ENCODE results near the gene DNAH17. TPM values are rescaled to one million over a fixed set of nuclear protein-coding genes. Genes with fewer than 3 reads are reported as not detected.

Gene DNAH17
- total RNA-seq, 1 donor from 2014 or later: not detected

GRCh38 chr17:78550464-78550863 is 26.7 kb downstream of the DNAH17 start:
- Histone ChIP-seq H3K36me3 (no peaks in the 10 kb centered on the region), H3K27me3 (ENCODE audit: low read depth) (no peaks in the 10 kb centered on the region), H3K4me3 (no peak overlapping the region), H3K9me3 (replicated peaks) (peaks cover 27% of the 10 kb centered on the region), H3K27ac (replicated peaks) (no peak overlapping the region), H3K4me1 (no peaks in the 10 kb centered on the region)
- DNase-seq: no peak
- TF ChIP-seq, protein P1, sequence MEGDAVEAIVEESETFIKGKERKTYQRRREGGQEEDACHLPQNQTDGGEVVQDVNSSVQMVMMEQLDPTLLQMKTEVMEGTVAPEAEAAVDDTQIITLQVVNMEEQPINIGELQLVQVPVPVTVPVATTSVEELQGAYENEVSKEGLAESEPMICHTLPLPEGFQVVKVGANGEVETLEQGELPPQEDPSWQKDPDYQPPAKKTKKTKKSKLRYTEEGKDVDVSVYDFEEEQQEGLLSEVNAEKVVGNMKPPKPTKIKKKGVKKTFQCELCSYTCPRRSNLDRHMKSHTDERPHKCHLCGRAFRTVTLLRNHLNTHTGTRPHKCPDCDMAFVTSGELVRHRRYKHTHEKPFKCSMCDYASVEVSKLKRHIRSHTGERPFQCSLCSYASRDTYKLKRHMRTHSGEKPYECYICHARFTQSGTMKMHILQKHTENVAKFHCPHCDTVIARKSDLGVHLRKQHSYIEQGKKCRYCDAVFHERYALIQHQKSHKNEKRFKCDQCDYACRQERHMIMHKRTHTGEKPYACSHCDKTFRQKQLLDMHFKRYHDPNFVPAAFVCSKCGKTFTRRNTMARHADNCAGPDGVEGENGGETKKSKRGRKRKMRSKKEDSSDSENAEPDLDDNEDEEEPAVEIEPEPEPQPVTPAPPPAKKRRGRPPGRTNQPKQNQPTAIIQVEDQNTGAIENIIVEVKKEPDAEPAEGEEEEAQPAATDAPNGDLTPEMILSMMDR (IDR thresholded peaks at IDR 0.05; ENCODE audit: borderline replicate concordance): no peak
- intact Hi-C loops (cut with micrococcal nuclease): no loop called here

DNA sequence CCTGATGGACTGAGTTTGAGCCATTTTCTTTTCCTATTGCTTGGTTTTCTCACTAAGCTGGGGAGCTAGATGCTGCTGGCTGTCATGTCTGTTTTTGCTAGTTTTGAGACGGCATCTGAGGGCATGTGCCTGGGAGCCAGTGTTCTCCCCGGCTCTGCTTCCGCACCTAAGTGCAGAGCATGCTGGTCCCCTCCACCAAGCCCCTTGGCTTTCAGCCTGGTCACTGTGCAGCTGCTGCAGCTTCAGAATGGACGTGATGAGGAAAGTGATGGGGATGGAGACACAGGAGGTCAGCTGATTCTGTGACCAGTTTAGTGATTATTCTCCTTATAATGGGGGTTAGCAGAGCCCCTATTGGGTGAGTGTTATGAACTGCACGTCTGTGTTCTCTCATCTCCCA is 28.5 kb downstream of the DNAH17 start:
- no peak for DNase-seq
- Histone ChIP-seq H3K4me3 (no peak overlapping the region), H3K9me3 (replicated peaks) (peaks cover 27% of the 10 kb centered on the region), H3K4me1 (no peaks in the 10 kb centered on the region), H3K27ac (replicated peaks) (no peak overlapping the region), H3K27me3 (ENCODE audit: low read depth) (no peaks in the 10 kb centered on the region), H3K36me3 (no peaks in the 10 kb centered on the region)
- intact Hi-C loops (cut with micrococcal nuclease): no loop called here
- TF ChIP-seq, protein P1 (IDR thresholded peaks at IDR 0.05; ENCODE audit: borderline replicate concordance): no peak

DNA sequence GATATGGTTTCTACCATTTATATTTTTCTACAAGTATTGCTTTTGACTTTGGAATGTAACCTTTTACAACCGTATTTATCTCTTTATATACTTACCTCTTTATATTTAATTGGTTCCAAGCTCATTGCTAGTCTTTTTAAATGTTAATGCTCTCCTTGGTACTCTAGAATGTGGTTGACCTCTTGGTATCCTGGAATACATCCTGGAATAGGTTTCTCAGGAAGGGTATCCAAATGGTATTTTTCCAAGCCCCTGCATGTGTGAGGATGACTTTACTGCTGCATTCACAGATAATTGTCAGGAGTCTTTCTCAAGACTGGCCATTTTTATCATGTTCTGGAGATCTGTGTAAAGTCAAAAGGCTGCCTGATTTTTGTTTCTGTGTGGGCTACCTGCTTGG is 30.2 kb downstream of the DNAH17 start:
- intact Hi-C loops (cut with micrococcal nuclease): no loop called here
- no peaks in the 10 kb centered on the region for H3K4me1 ChIP-seq
- TF ChIP-seq, protein P1 (IDR thresholded peaks at IDR 0.05; ENCODE audit: borderline replicate concordance): no peak

DNA sequence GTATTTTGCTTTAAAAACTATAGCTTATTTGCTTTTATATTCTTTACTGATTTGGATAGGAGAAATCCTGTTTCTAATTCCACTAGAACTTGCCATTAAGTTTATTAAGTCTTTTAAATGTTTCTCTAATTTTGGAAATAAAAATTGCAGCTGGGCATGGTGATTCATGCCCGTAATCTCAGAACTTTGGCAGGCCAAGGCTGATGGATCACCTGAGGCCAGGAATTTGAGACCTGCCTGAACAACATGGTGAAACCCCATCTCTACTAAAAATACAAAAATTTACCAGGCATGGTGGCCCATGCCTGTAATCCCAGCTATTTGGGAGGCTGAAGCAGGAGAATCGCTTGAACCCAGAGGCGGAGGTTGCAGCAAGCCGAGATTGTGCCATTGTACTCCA is 30.7 kb downstream of the DNAH17 start:
- no peak for DNase-seq
- Histone ChIP-seq H3K27ac (replicated peaks) (no peak overlapping the region), H3K4me1 (no peaks in the 10 kb centered on the region), H3K4me3 (no peak overlapping the region), H3K27me3 (ENCODE audit: low read depth) (no peaks in the 10 kb centered on the region), H3K9me3 (replicated peaks) (peaks cover 27% of the 10 kb centered on the region), H3K36me3 (no peaks in the 10 kb centered on the region)
- intact Hi-C loops (cut with micrococcal nuclease): no loop called here
- TF ChIP-seq, protein P1 (IDR thresholded peaks at IDR 0.05; ENCODE audit: borderline replicate concordance): no peak

More for the DNA sequence above, 30.2 kb downstream of the DNAH17 start:
- no peak overlapping the region for H3K27ac ChIP-seq (replicated peaks)
- no peak for DNase-seq
- H3K36me3 ChIP-seq: no peaks in the 10 kb centered on the region
- H3K4me3 ChIP-seq: no peak overlapping the region
- no peaks in the 10 kb centered on the region for H3K27me3 ChIP-seq (ENCODE audit: low read depth)
- peaks cover 27% of the 10 kb centered on the region for H3K9me3 ChIP-seq (replicated peaks)

DNA sequence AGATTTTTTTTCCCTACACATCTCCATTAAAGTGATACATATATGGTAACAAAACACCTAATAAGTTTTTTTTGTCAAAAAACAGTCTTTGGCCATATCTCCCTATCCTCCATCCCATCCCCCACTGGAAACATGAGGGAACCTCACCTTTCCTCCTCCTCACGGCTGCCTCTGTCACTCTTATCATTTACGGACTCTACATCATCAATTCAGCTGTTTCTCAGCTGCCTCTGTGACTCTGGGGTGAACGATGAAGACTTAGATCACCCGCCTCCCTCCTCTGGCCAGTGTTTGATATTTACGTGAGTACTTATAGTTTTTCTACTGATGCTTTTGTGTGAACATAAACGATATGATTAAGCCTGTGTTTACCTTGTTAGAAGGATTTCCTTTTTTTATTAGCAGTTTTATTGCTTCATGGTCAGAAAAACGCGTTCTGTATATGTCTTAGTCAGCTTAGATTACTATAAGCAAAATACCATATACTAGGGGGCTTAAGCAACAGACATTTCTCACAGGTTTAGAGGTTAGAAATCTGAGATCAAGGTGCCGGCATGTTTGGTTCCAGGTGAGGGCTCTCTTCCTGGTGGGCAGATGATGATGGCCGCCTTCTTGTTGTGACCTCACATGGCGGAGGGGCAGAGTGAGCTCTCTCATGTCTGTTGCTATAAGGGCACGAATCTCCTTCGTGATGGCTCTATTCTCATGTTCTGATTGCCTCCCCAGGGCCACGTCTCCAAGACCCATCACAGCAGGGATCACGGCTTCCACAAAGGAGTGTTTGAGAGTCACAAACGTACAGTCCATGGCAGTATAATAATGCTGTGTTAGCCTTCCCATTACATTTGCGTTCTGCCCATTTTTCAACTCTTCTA is 32.1 kb downstream of the DNAH17 start:
- intact Hi-C loops (cut with micrococcal nuclease): no loop called here
- peaks cover 22% of the 10 kb centered on the region for H3K9me3 ChIP-seq (replicated peaks)
- H3K4me1 ChIP-seq: no peaks in the 10 kb centered on the region

More for the DNA sequence above, 32.1 kb downstream of the DNAH17 start:
- H3K27ac ChIP-seq (replicated peaks): no peak overlapping the region
- TF ChIP-seq, protein P1 (IDR thresholded peaks at IDR 0.05; ENCODE audit: borderline replicate concordance): no peak
- no peaks in the 10 kb centered on the region for H3K27me3 ChIP-seq (ENCODE audit: low read depth)
- no peak overlapping the region for H3K4me3 ChIP-seq
- no peaks in the 10 kb centered on the region for H3K36me3 ChIP-seq
- no peak for DNase-seq
